ENCODE results near the gene CES4A. TPM values are rescaled to one million over a fixed set of nuclear protein-coding genes. Genes with fewer than 3 reads are reported as not detected.

The CES4A gene
- total and polyA plus RNA-seq, 9 of the 15 experiments (the other 6 are each of a cell fraction or from before 2014, with no cell fraction given): 0.09 to 0.13 (median 0.11) TPM; not detected in 6

DNA sequence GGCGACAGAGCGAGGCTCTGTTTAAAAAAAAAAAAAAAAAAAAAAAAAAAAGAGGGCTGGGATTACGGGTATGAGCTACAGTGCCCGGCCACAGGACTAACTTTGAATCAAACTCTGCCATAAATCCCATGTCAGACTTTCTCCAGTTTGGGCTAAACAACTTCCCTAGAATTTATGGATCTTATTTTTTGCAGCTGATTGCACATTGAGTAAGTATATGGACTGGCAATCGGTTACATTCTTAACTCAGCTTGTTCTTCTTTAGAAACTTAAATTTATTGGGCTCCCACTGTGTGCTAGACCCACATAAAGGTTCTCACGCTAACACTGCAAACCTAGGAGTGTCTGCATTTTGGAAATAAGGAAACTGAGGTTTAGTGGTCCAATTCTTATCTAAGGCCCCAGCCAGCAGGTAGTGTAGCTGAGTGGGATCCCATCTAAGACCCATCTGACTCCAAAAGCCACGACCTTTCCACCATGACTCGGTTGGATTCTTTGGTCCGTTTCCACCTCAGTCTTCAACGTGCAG lies 39.8 kb downstream of the CES4A start (continued):
- TF ChIP-seq, protein P1, sequence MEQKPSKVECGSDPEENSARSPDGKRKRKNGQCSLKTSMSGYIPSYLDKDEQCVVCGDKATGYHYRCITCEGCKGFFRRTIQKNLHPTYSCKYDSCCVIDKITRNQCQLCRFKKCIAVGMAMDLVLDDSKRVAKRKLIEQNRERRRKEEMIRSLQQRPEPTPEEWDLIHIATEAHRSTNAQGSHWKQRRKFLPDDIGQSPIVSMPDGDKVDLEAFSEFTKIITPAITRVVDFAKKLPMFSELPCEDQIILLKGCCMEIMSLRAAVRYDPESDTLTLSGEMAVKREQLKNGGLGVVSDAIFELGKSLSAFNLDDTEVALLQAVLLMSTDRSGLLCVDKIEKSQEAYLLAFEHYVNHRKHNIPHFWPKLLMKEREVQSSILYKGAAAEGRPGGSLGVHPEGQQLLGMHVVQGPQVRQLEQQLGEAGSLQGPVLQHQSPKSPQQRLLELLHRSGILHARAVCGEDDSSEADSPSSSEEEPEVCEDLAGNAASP (IDR thresholded peaks at IDR 0.05): no peak
- TF ChIP-seq ILK (tag; IDR thresholded peaks at IDR 0.05; ENCODE audit: borderline replicate concordance, low read depth) (no peak), ZSCAN32 (CRISPR knock-in tag; IDR thresholded peaks at IDR 0.05) (no peak), ZBED1 (IDR thresholded peaks at IDR 0.05) (no peak), BHLHE40 (IDR thresholded peaks at IDR 0.05; ENCODE audit: low read length) (no peak), HCFC1 (IDR thresholded peaks at IDR 0.05; ENCODE audit: low read depth, low read length) (no peak), PURB (CRISPR knock-in tag; IDR thresholded peaks at IDR 0.05; ENCODE audit: low read depth) (no peak), PML (IDR thresholded peaks at IDR 0.05; ENCODE audit: low read length) (no peak), PHF20 (IDR thresholded peaks at IDR 0.05; ENCODE audit: partially characterized antibody) (no peak), ZNF184 (CRISPR knock-in tag; IDR thresholded peaks at IDR 0.05) (no peak), MED1 (CRISPR knock-in tag; IDR thresholded peaks at IDR 0.05; ENCODE audit: borderline replicate concordance) (no peak), CBFA2T3 (IDR thresholded peaks at IDR 0.05) (peak; percentile 56), ZNF518B (CRISPR knock-in tag; IDR thresholded peaks at IDR 0.05) (no peak), HIVEP1 (CRISPR knock-in tag; IDR thresholded peaks at IDR 0.05) (no peak), NR4A1 (CRISPR knock-in tag; IDR thresholded peaks at IDR 0.05) (no peak), NR4A1 (tag; IDR thresholded peaks at IDR 0.05) (0 out of 2 replicates have a peak, but pooled peaks have one; percentile 66), SRF (CRISPR knock-in tag; IDR thresholded peaks at IDR 0.05) (no peak), SAP30 (IDR thresholded peaks at IDR 0.05; ENCODE audit: borderline replicate concordance, insufficient read depth, low read depth, low read length, poor library complexity, severe bottlenecking) (no peak), BRD4 (IDR thresholded peaks at IDR 0.05) (0 out of 2 replicates have a peak, but pooled peaks have one; percentile 24)
- TF ChIP-seq, protein P2, sequence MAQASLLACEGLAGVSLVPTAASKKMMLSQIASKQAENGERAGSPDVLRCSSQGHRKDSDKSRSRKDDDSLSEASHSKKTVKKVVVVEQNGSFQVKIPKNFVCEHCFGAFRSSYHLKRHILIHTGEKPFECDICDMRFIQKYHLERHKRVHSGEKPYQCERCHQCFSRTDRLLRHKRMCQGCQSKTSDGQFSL (CRISPR knock-in tag; IDR thresholded peaks at IDR 0.05): no peak
- TF ChIP-seq, protein P2 (tag; IDR thresholded peaks at IDR 0.05): no peak
- TF ChIP-seq, protein P3, sequence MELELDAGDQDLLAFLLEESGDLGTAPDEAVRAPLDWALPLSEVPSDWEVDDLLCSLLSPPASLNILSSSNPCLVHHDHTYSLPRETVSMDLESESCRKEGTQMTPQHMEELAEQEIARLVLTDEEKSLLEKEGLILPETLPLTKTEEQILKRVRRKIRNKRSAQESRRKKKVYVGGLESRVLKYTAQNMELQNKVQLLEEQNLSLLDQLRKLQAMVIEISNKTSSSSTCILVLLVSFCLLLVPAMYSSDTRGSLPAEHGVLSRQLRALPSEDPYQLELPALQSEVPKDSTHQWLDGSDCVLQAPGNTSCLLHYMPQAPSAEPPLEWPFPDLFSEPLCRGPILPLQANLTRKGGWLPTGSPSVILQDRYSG (tag; conservative IDR thresholded peaks at IDR 0.05; ENCODE audit: low read depth): 0 out of 2 replicates have a peak, but pooled peaks have one; percentile 62
- TF ChIP-seq, protein P4, sequence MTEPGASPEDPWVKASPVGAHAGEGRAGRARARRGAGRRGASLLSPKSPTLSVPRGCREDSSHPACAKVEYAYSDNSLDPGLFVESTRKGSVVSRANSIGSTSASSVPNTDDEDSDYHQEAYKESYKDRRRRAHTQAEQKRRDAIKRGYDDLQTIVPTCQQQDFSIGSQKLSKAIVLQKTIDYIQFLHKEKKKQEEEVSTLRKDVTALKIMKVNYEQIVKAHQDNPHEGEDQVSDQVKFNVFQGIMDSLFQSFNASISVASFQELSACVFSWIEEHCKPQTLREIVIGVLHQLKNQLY (CRISPR knock-in tag; conservative IDR thresholded peaks at IDR 0.05): no peak

Data from K562 (cell line).